Skeletal muscle tissue (tissue), 4 donors: Measurements from ENCODE around the gene ZNF497. TPM values are rescaled to one million over a fixed set of nuclear protein-coding genes. Genes with fewer than 3 reads are reported as not detected.
A peak's percentile ranks its signal among the peaks of the same experiment; 100 is the strongest.

Experiments
- H3K27ac ChIP-seq: one replicate; pipeline ENCODE4 v1.7.0; 2013; ENCODE audit warnings: mild to moderate bottlenecking, low read depth, low read length, inconsistent platforms
- H3K27me3 ChIP-seq, 3 donors: one replicate each; pipeline ENCODE4 v1.7.0; 2013; ENCODE audit warnings: low read length in 3 of 3; ENCODE audit not compliant: control insufficient read depth in 3 of 3, insufficient read depth in 3 of 3
- H3K36me3 ChIP-seq, 3 donors: one replicate each; pipeline ENCODE4 v1.7.0; 2013; ENCODE audit warnings: low read length in 3 of 3; ENCODE audit not compliant: control insufficient read depth in 3 of 3, insufficient read depth in 3 of 3
- H3K4me1 ChIP-seq, 3 donors: one replicate each; pipeline ENCODE4 v1.7.0; 2013; ENCODE audit warnings: low read length in 3 of 3, mild to moderate bottlenecking in 3 of 3; ENCODE audit not compliant: control insufficient read depth in 3 of 3, insufficient read depth in 3 of 3
- H3K4me3 ChIP-seq, 3 donors: one replicate each; pipeline ENCODE4 v1.7.0; 2013; ENCODE audit warnings: low read length in 3 of 3
- H3K9ac ChIP-seq, 3 donors: one replicate each; pipeline ENCODE4 v1.7.0; 2013; ENCODE audit warnings: low read length in 3 of 3, mild to moderate bottlenecking in 3 of 3, moderate library complexity in 2 of 3, low read depth in 1 of 3
- H3K9me3 ChIP-seq, 3 donors: one replicate each; pipeline ENCODE4 v1.7.0; 2013; ENCODE audit warnings: low read length in 3 of 3; ENCODE audit not compliant: control insufficient read depth in 3 of 3
- total RNA-seq: library from RNA; depleted of rRNA; stranded (reverse); fragments of >200 nt; gene quantifications from one replicate; pipeline ENCODE4 v1.2.3, GENCODE V29; 2014
- donor health status: Osteomylitis.

Gene ZNF497
- total RNA-seq, 1 donor from 2014 or later = 2.1 TPM

DNA sequence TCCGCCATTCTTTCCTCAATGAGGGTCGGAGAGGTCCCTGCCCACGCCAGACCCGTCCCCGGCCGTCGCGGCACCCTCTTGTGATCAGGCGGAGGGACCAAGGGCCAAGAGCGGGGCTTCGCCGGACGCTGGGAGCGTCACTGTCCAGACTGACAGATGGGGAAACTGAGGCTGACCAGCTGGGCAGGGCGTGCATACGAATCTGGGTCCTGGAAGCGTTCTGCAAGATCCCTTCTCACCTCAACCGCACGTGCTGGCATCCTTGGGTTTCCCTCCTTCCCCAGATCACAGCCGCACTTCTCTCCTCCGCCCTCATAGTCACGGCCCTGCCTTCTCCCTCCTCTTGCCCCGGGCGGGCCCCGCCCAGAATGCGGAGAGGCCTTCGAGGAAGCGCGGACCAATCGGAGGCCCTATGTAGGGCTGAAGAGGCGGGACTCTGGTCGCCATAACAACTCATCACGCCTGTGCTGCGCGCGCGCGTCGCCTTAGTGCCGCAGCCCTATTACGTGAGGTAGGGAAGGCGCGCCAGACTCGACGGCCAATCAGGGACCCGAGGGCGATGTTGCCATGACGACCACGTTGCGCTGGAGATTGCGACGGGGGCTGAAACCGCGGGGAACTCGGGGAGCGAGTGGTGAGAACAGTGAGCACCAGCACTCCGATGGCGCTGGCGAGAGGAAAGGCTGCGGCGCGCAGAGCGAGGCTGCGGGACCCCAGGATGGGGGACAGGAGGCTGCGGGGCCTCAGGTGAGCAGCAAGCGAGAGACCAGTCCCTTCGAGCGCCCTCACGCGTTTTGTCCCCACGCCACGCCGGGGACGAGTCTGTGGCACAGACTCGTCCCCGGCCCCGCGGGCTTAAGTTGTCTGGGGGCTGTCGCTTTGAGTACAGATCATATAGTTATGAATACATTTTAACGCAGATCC, 38.6 kb upstream of the ZNF497 start:
- peaks cover 11 to 16% (median 15%) of the 10 kb centered on the region in 3 donors for H3K4me1 ChIP-seq
- H3K4me3 ChIP-seq = peak overlapping the region; percentile 80 to 91 (median 84)
- no peaks in the 10 kb centered on the region for H3K9me3 ChIP-seq
- H3K27me3 ChIP-seq = peaks cover 15 to 25% (median 22%) of the 10 kb centered on the region in 3 donors
- no peaks in the 10 kb centered on the region for H3K36me3 ChIP-seq
- H3K9ac ChIP-seq = peak overlapping the region; percentile 70 to 83 (median 82)
- no peak overlapping the region for H3K27ac ChIP-seq

DNA sequence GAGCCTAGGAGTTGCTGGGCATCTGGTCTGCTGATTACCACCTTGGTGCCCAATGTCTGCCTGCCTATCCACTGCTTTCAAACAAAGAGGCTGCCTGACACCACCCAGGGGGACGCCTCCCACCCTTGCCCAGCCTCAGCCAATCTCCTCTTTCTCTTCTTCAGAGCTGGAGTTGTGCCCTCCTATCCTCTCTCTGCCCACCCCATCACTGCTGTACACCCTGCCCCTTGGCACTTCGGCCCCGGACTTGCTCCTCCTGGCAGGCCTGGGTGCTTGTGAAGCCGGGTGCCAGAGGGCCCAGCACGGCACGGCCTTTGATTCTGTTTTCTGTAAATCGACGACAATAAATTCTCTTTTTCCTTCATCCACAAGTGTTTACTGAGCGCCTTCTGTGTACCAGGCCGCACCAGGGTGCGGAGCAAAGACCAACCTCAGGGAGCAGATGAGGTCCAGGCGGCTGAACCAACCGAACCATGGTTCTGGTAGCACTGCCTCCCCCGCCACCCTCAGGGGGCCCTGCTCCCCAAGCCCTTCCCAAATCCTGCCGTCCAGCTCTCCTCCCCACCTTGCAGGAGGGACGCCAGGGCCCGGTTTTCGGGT, 37.9 kb upstream of the ZNF497 start:
- Histone ChIP-seq H3K27ac (no peak overlapping the region), H3K4me3 (peak overlapping the region; percentile 80 to 91 (median 84)), H3K36me3 (no peaks in the 10 kb centered on the region), H3K27me3 (peaks cover 21 to 32% (median 30%) of the 10 kb centered on the region in 3 donors), H3K4me1 (peaks cover 11 to 17% (median 16%) of the 10 kb centered on the region in 3 donors), H3K9ac (peak overlapping the region; percentile 70 to 83 (median 82)), H3K9me3 (no peaks in the 10 kb centered on the region)

DNA sequence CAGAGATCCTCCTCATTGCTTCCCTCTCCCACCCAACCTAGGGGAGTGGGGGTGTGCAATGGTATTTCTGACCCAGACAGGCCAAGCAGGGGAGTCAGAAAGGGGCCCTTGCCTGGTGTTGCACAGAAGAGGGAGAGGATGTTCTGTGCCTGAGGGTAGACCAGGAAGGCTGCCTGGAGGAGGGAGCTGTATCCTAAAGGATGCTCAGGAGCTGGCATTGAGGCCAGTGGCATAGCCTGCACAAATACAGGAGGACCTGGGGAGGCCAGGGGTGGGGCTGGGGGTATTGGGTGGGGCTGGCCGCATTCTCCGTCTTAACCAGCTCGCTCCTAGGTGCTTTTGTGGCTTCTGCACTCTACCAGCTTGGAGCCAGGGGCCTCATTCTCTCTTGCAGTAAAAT, 37.4 kb upstream of the ZNF497 start:
- Histone ChIP-seq H3K27ac (no peak overlapping the region), H3K9me3 (no peaks in the 10 kb centered on the region), H3K4me3 (peak overlapping the region in 1 of 3 donors; percentile 84), H3K27me3 (peaks cover 24 to 32% (median 31%) of the 10 kb centered on the region in 3 donors), H3K4me1 (peaks cover 11 to 20% (median 17%) of the 10 kb centered on the region in 3 donors), H3K9ac (peak overlapping the region in 1 of 3 donors; percentile 82), H3K36me3 (peaks cover 3 to 4% (median 4%) of the 10 kb centered on the region in 3 donors)

- Histone ChIP-seq H3K27ac (no peak overlapping the region), H3K9ac (no peak overlapping the region), H3K36me3 (peaks cover 16 to 18% (median 17%) of the 10 kb centered on the region in 3 donors), H3K4me3 (no peak overlapping the region), H3K4me1 (peaks cover 11 to 20% (median 17%) of the 10 kb centered on the region in 3 donors), H3K9me3 (no peaks in the 10 kb centered on the region), H3K27me3 (peaks cover 24 to 32% (median 31%) of the 10 kb centered on the region in 3 donors)
These were observed 36.0 kb upstream of the ZNF497 start for GRCh38 chr19:58398545-58398944.

DNA sequence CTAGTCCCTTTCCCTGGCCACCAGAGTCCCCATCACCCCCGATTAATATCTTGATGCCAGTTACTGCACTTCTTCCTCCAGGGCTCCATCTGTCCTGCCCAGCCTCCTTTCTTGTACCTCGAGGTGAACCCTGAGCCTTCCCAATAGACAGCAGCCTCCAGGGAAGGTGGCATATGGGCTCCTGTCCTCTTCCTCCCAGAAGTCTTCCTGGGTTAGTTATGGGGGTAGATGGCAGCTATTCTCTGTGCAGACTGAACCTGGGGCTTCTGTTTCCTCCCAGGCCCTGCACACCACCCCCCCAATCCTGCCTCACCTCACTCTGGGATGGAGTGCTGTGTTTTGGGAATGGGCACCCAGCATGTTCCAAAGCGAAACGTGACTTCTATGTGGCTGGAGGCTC, 35.5 kb upstream of the ZNF497 start:
- no peaks in the 10 kb centered on the region for H3K9me3 ChIP-seq
- no peak overlapping the region for H3K9ac ChIP-seq
- H3K4me1 ChIP-seq = peaks cover 11 to 20% (median 17%) of the 10 kb centered on the region in 3 donors
- H3K27ac ChIP-seq = no peak overlapping the region
- H3K4me3 ChIP-seq = no peak overlapping the region
- peaks cover 20 to 22% (median 22%) of the 10 kb centered on the region in 3 donors for H3K36me3 ChIP-seq
- H3K27me3 ChIP-seq = peaks cover 24 to 32% (median 31%) of the 10 kb centered on the region in 3 donors

GRCh38 chr19:58397533-58398037, 35.0 kb upstream of the ZNF497 start:
- Histone ChIP-seq H3K9ac (no peak overlapping the region), H3K4me1 (peaks cover 11 to 20% (median 17%) of the 10 kb centered on the region in 3 donors), H3K27ac (no peak overlapping the region), H3K36me3 (peaks cover 25 to 27% (median 27%) of the 10 kb centered on the region in 3 donors), H3K27me3 (peaks cover 24 to 32% (median 31%) of the 10 kb centered on the region in 3 donors), H3K4me3 (no peak overlapping the region), H3K9me3 (no peaks in the 10 kb centered on the region)

DNA sequence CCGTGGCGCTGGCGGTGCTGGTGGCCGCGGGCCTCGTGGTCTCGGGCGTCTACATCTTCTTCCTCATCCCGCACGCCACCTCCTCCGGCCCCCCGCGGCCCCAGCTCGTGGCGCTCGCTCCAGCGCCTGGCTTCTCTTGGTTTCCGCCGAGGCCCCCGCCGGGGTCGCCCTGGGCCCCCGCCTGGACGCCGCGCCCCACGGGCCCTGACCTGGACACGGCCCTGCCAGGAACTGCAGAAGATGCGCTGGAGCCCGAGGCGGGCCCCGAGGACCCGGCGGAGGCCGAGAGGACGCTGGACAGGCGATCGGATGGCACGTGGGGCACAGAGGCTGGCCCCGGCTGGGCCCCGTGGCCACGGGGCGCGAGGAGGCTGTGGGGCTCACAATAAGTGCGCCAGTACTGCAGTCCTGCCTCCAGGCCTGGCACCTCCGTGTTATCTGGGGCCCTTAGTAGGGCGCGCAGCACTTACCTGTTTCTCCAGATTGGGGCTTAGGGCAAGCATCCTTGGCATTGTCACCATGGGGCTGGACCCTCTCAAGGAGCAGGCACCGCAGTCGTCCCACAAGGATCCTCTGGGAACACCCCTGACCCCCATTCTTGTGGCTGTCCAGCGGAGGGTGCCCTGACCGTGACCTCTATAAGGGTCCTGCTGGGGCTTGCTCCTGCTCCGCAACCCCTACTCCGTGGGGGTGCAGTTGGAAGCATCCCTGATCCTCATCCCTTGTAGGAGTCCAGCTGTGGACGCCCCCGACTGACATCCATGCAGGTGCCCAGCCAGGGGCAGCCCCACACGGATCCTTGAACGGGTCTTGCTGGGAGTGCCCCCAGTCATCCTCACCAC, 34.4 kb upstream of the ZNF497 start:
- no peak overlapping the region for H3K27ac ChIP-seq
- H3K9ac ChIP-seq = no peak overlapping the region
- H3K36me3 ChIP-seq = peaks cover 28 to 29% (median 28%) of the 10 kb centered on the region in 3 donors
- no peaks in the 10 kb centered on the region for H3K9me3 ChIP-seq
- peaks cover 24 to 32% (median 31%) of the 10 kb centered on the region in 3 donors for H3K27me3 ChIP-seq
- peaks cover 11 to 17% (median 15%) of the 10 kb centered on the region in 3 donors for H3K4me1 ChIP-seq
- no peak overlapping the region for H3K4me3 ChIP-seq

GRCh38 chr19:58395979-58396627, 33.6 kb upstream of the ZNF497 start:
- H3K27ac ChIP-seq = no peak overlapping the region
- H3K4me3 ChIP-seq = no peak overlapping the region
- peaks cover 10 to 14% (median 12%) of the 10 kb centered on the region in 3 donors for H3K4me1 ChIP-seq

More at GRCh38 chr19:58395979-58396627, 33.6 kb upstream of the ZNF497 start:
- H3K9me3 ChIP-seq = no peaks in the 10 kb centered on the region
- H3K36me3 ChIP-seq = peaks cover 28 to 30% (median 29%) of the 10 kb centered on the region in 3 donors
- peak overlapping the region in 1 of 3 donors; percentile 8 for H3K9ac ChIP-seq
- H3K27me3 ChIP-seq = peaks cover 24 to 32% (median 31%) of the 10 kb centered on the region in 3 donors
